Left ventricle myocardium inferior (tissue), 1 donor: ENCODE results near the gene PRKG1. TPM values are rescaled to one million over a fixed set of nuclear protein-coding genes. Genes with fewer than 3 reads are reported as not detected.

Experiments
- DNase-seq: peaks from one replicate; pipeline ENCODE4 v3.0.0-alpha.2; 2020
- H3K27ac ChIP-seq: fragments of 200-600 bp; replicated peaks from 2 replicates; pipeline ENCODE4 v1.8.0; 2021
- H3K27me3 ChIP-seq: fragments of 200-600 bp; 2 replicates; pipeline ENCODE4 v1.8.0; 2021; ENCODE audit warnings: low read depth
- H3K36me3 ChIP-seq: fragments of 200-600 bp; 2 replicates; pipeline ENCODE4 v1.8.0; 2021
- H3K4me1 ChIP-seq: fragments of 200-600 bp; 2 replicates; pipeline ENCODE4 v1.8.0; 2021
- H3K4me3 ChIP-seq: fragments of 200-600 bp; 2 replicates; pipeline ENCODE4 v1.8.0; 2021; ENCODE audit warnings: mild to moderate bottlenecking, moderate library complexity
- H3K9me3 ChIP-seq: fragments of 200-600 bp; replicated peaks from 2 replicates; pipeline ENCODE4 v1.8.0; 2021
- intact Hi-C: fragments of 100-400 bp; cut with micrococcal nuclease; formaldehyde crosslinking; loops from one replicate; pipeline ENCODE4 v1.11.0; 2022
- total RNA-seq: library from RNA; stranded (reverse); fragmentation: NEBNext Ultra II Directional; extraction: Animal tissue kit (Norgen Biotek cat#: 25700); gene quantifications from one replicate; pipeline ENCODE4 v1.2.1, GENCODE V29; 2021
- TF ChIP-seq, protein P1 (sequence below): fragments of 200-600 bp; IDR thresholded peaks from 2 replicates; pipeline ENCODE4 v1.8.0; 2021; ENCODE audit warnings: antibody characterized with exemption, mild to moderate bottlenecking, borderline replicate concordance
- donor health status: DM: no; HTN: yes; CAD: no; lungs with severe emphysema.

PRKG1 gene
- total RNA-seq, 1 donor from 2014 or later: 38.9 TPM

DNA sequence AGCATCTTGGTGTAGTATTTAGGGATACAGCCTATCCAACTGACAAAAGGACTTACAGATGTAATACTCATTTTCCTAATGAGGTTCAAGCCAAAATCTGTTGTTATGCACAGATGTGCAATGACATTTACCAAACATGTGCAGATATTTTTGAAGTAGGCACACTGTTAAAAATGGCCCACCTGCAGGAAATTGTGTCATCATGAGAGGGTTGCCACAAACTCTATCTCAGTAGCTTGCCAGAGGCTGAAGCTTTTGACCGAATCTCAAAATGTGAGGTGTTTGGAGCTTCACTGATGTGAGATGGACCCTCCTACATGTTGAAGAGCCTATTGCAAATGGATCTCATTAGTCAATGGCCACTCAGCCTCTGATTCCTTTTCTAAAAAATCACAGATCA, 714.8 kb downstream of the PRKG1 start:
- intact Hi-C loops: no loop called here
- no peaks in the 10 kb centered on the region for H3K27me3 ChIP-seq
- no peaks in the 10 kb centered on the region for H3K36me3 ChIP-seq
- peaks cover 32% of the 10 kb centered on the region for H3K9me3 ChIP-seq
- TF ChIP-seq, protein P1, sequence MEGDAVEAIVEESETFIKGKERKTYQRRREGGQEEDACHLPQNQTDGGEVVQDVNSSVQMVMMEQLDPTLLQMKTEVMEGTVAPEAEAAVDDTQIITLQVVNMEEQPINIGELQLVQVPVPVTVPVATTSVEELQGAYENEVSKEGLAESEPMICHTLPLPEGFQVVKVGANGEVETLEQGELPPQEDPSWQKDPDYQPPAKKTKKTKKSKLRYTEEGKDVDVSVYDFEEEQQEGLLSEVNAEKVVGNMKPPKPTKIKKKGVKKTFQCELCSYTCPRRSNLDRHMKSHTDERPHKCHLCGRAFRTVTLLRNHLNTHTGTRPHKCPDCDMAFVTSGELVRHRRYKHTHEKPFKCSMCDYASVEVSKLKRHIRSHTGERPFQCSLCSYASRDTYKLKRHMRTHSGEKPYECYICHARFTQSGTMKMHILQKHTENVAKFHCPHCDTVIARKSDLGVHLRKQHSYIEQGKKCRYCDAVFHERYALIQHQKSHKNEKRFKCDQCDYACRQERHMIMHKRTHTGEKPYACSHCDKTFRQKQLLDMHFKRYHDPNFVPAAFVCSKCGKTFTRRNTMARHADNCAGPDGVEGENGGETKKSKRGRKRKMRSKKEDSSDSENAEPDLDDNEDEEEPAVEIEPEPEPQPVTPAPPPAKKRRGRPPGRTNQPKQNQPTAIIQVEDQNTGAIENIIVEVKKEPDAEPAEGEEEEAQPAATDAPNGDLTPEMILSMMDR: no peak
- H3K4me1 ChIP-seq: peaks cover 6% of the 10 kb centered on the region
- H3K4me3 ChIP-seq: no peak overlapping the region
- H3K27ac ChIP-seq: no peak overlapping the region
- no peak for DNase-seq

DNA sequence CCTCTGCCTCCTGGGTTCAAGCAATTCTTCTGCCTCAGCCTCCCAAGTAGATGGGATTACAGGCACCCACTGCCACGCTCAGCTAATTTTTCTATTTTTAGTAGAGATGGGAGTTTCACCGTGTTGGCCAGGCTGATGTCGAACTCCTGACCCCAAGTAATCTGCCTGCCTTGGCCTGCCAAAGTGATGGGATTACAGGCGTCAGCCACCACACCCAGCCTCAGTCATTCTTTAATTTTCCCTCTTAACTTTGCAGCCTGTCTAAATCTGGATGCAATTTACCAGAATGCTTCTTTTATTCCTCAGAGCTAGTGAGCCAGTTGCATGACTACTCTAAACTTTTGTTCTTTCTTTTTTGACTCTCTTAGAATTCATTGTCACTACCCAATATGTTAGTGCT, 715.6 kb downstream of the PRKG1 start:
- intact Hi-C loops: no loop called here
- Histone ChIP-seq H3K4me1 (peaks cover 6% of the 10 kb centered on the region), H3K9me3 (peaks cover 33% of the 10 kb centered on the region), H3K36me3 (no peaks in the 10 kb centered on the region), H3K27me3 (no peaks in the 10 kb centered on the region), H3K27ac (no peak overlapping the region), H3K4me3 (no peak overlapping the region)
- no peak for DNase-seq
- TF ChIP-seq, protein P1: no peak

DNA sequence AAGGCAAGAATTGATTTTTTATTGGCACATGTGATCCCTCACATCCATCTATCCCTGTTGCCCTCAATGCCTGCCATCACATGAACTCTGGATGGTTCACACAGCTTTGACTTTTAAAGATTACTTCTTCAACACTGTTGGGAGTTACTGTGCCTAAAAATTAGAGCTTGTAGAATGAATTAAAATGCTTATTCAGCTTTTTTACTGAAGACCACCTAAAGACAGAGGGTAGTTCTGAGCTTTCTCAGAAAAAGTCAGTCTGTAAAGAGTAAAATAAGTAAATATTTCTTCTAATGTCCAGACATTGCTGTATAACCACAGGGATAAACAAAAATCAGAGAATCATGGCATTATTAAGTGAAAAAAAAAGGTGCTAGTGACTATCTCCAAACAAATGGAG, 718.4 kb downstream of the PRKG1 start:
- no peak for DNase-seq
- H3K27ac ChIP-seq: no peak overlapping the region
- H3K4me1 ChIP-seq: peaks cover 6% of the 10 kb centered on the region
- intact Hi-C loops: no loop called here
- H3K36me3 ChIP-seq: no peaks in the 10 kb centered on the region
- TF ChIP-seq, protein P1: no peak
- H3K27me3 ChIP-seq: no peaks in the 10 kb centered on the region
- H3K4me3 ChIP-seq: no peak overlapping the region
- peaks cover 33% of the 10 kb centered on the region for H3K9me3 ChIP-seq

- Histone ChIP-seq H3K27ac (no peak overlapping the region), H3K4me1 (peaks cover 12% of the 10 kb centered on the region), H3K27me3 (no peaks in the 10 kb centered on the region), H3K4me3 (no peak overlapping the region), H3K36me3 (no peaks in the 10 kb centered on the region), H3K9me3 (no peaks in the 10 kb centered on the region)
- intact Hi-C loops: no loop called here
- TF ChIP-seq, protein P1: no peak
- DNase-seq: no peak
Observed at GRCh38 chr10:51800121-51800520, 725.8 kb downstream of the PRKG1 start.

DNA sequence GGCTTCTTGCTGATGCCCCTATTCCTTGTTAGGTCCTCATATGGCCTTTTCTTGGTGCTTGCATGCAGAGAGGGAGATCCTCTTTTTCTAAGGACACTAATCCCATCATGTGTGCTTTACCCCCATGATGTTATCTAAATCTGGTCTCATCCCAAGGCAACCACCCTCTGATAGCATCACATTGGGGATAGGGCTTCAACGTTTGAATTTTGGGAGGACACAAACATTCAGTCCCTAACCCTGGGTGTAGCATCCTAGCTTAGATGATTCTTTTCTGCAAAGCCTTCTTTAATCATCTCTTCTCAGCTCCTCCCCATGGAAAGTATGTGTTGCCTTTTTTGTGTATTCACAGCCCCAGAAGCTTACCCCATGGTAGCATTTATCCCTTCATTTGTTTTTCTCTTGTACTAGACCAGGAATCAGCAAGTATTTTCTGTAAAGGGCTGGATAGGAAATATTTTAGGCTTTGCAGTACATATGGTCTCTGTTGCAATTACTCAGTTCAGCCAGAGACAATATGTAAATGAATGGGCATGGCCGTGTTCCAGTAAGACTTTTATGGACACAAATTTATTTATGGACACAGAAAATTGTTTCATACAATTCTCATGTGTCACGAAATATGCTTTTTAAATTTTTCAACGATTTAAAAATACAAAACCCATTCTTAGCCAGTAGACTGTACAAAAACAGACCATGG, 726.6 kb downstream of the PRKG1 start:
- no peaks in the 10 kb centered on the region for H3K27me3 ChIP-seq
- H3K27ac ChIP-seq: no peak overlapping the region
- H3K9me3 ChIP-seq: no peaks in the 10 kb centered on the region
- H3K4me1 ChIP-seq: peaks cover 12% of the 10 kb centered on the region
- H3K36me3 ChIP-seq: no peaks in the 10 kb centered on the region
- H3K4me3 ChIP-seq: no peak overlapping the region
- TF ChIP-seq, protein P1: no peak
- intact Hi-C loops: no loop called here
- DNase-seq: no peak
